HL-60 (cell line): ENCODE measurements around the gene CFAP69.

ENCODE experiments used
- DNase-seq, 2 experiments: peaks; one replicate each; pipeline ENCODE4 v3.0.0-alpha.2; 2010 to 2020; ENCODE audit warnings: low read depth in 1 of 2, low spot score in 1 of 2
- H3K27ac ChIP-seq: fragments of 250-450 bp; sonication (Bioruptor Pico); replicated peaks from 2 replicates; pipeline ENCODE4 v1.5.1; 2020; ENCODE audit warnings: mild to moderate bottlenecking, moderate library complexity
- H3K27me3 ChIP-seq: fragments of 250-450 bp; sonication (Bioruptor Pico); 2 replicates; pipeline ENCODE4 v1.5.1; 2021; ENCODE audit warnings: mild to moderate bottlenecking, moderate library complexity; ENCODE audit not compliant: insufficient read depth, poor library complexity, severe bottlenecking
- H3K4me3 ChIP-seq: replicated peaks from 2 replicates; pipeline ENCODE4 v1.5.1; 2011; ENCODE audit warnings: mild to moderate bottlenecking, control low read depth, low read length; ENCODE audit not compliant: insufficient read depth
- GABPA ChIP-seq: IDR thresholded peaks from 2 replicates; pipeline ENCODE4 v1.6.1; 2012; ENCODE audit warnings: low read depth
- POLR2AphosphoS5 ChIP-seq: IDR thresholded peaks from 2 replicates; pipeline ENCODE4 v1.6.1; 2012; ENCODE audit warnings: low read depth
- SPI1 ChIP-seq: IDR thresholded peaks from 2 replicates; pipeline ENCODE4 v1.6.1; 2012; ENCODE audit warnings: low read depth, mild to moderate bottlenecking, borderline replicate concordance
- TF ChIP-seq, protein P1 (sequence below): IDR thresholded peaks from 2 replicates; pipeline ENCODE4 v1.6.1; 2012; ENCODE audit warnings: low read depth; ENCODE audit not compliant: insufficient replicate concordance
- TF ChIP-seq, protein P2 (sequence below): IDR thresholded peaks from one replicate; pipeline ENCODE4 v1.5.1; 2011; ENCODE audit warnings: low read length, control low read depth, inconsistent platforms; ENCODE audit not compliant: insufficient read depth

The CFAP69 gene

DNA sequence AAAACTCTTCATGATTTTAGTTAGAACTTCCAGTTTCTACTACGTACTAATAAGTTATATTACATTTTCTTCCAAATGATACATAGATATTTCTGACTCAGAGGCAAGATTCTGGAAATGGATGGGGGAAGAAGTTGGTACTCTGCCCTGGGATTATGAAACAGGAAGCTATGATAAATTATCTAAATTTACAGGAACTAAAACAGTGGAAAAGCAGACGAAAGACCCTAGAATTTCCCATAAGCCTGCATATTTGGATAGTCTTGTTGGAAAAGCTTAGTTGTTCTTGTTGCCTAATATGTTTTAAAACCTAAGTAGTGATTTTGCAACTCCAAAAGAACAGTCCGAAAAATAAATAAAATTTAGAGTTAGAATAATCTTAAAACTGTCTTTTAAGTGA lies 21.8 kb downstream of the CFAP69 start:
- Histone ChIP-seq H3K27me3 (no peaks in the 10 kb centered on the region), H3K4me3 (no peak overlapping the region), H3K27ac (no peak overlapping the region)
- TF ChIP-seq GABPA, result no peak
- TF ChIP-seq POLR2AphosphoS5, result no peak
- TF ChIP-seq, protein P1, sequence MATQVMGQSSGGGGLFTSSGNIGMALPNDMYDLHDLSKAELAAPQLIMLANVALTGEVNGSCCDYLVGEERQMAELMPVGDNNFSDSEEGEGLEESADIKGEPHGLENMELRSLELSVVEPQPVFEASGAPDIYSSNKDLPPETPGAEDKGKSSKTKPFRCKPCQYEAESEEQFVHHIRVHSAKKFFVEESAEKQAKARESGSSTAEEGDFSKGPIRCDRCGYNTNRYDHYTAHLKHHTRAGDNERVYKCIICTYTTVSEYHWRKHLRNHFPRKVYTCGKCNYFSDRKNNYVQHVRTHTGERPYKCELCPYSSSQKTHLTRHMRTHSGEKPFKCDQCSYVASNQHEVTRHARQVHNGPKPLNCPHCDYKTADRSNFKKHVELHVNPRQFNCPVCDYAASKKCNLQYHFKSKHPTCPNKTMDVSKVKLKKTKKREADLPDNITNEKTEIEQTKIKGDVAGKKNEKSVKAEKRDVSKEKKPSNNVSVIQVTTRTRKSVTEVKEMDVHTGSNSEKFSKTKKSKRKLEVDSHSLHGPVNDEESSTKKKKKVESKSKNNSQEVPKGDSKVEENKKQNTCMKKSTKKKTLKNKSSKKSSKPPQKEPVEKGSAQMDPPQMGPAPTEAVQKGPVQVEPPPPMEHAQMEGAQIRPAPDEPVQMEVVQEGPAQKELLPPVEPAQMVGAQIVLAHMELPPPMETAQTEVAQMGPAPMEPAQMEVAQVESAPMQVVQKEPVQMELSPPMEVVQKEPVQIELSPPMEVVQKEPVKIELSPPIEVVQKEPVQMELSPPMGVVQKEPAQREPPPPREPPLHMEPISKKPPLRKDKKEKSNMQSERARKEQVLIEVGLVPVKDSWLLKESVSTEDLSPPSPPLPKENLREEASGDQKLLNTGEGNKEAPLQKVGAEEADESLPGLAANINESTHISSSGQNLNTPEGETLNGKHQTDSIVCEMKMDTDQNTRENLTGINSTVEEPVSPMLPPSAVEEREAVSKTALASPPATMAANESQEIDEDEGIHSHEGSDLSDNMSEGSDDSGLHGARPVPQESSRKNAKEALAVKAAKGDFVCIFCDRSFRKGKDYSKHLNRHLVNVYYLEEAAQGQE, result no peak
- TF ChIP-seq, protein P2, sequence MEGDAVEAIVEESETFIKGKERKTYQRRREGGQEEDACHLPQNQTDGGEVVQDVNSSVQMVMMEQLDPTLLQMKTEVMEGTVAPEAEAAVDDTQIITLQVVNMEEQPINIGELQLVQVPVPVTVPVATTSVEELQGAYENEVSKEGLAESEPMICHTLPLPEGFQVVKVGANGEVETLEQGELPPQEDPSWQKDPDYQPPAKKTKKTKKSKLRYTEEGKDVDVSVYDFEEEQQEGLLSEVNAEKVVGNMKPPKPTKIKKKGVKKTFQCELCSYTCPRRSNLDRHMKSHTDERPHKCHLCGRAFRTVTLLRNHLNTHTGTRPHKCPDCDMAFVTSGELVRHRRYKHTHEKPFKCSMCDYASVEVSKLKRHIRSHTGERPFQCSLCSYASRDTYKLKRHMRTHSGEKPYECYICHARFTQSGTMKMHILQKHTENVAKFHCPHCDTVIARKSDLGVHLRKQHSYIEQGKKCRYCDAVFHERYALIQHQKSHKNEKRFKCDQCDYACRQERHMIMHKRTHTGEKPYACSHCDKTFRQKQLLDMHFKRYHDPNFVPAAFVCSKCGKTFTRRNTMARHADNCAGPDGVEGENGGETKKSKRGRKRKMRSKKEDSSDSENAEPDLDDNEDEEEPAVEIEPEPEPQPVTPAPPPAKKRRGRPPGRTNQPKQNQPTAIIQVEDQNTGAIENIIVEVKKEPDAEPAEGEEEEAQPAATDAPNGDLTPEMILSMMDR, result no peak
- no peak for TF ChIP-seq SPI1
- no peak for DNase-seq

DNA sequence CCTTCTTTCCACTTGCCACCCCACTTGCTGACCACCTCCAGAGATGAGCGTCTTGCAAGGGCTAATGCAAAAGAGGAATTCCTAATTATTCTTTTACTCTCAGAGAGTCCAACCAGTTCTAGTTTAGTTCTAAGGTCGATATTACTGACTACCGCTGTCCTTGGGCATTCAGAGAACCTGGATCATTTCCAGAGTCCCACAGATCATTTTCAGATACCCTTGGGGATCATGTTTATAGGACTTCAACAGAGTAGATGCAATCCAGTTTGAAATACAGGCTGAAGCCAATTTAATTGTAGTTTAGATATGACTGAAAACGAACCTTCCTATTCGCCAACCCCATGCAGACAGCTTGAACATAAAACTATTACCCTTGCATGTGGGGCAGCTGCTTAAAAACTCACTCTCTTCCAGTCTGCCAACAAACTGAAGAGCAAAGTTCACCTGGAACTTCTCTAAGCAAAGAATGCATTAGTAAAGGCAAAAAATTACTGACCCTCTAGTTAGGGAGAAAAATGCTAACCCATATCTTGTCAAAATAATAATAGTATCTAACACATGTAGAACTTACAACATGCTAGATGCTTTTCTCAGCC lies 22.4 kb downstream of the CFAP69 start:
- H3K27ac ChIP-seq, result no peak overlapping the region
- no peak for DNase-seq
- H3K27me3 ChIP-seq, result no peaks in the 10 kb centered on the region
- no peak overlapping the region for H3K4me3 ChIP-seq
- no peak for TF ChIP-seq GABPA
- TF ChIP-seq, protein P2, result no peak
- TF ChIP-seq POLR2AphosphoS5, result no peak
- TF ChIP-seq, protein P1, result no peak
- TF ChIP-seq SPI1, result no peak

DNA sequence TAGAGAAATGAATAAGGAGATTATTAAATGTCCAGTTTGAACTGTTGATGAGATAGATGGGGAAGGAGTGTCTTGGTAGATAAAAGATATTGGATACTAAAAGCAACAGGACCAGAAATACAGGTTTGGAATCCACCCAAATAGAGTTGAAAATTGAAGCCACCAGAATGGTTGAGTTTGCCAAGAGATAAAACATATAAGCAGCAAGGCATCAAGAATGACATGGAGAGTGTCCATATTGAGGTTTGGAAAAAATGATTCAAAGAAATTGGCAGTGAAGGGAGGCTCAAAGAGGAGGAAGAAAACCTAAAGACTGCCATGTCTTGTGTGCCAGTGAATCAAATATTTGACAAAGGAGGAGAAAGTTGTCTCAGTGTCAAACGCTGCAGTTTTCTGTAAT lies 24.2 kb downstream of the CFAP69 start:
- Histone ChIP-seq H3K4me3 (no peak overlapping the region), H3K27ac (no peak overlapping the region), H3K27me3 (no peaks in the 10 kb centered on the region)
- TF ChIP-seq, protein P2, result no peak
- no peak for TF ChIP-seq GABPA
- TF ChIP-seq, protein P1, result no peak
- no peak for TF ChIP-seq POLR2AphosphoS5
- no peak for TF ChIP-seq SPI1
- DNase-seq, result no peak
